Liver (tissue), 9 donors: ENCODE data around the gene FBXL22. TPM values are rescaled to one million over a fixed set of nuclear protein-coding genes. Genes with fewer than 3 reads are reported as not detected.

Experiments used
- DNase-seq: peaks from one replicate; pipeline ENCODE4 v3.0.0-alpha.2; 2017; ENCODE audit warnings: low spot score
- H3K27ac ChIP-seq, 2 donors: one replicate each; pipeline ENCODE4 v1.7.0; 2013; ENCODE audit warnings: inconsistent platforms in 2 of 2, low read length in 2 of 2, control low read depth in 1 of 2, low read depth in 1 of 2, mild to moderate bottlenecking in 1 of 2
- H3K27me3 ChIP-seq, 4 donors: one replicate each; pipeline versions ENCODE4 v1.6.1 to v1.7.0; 2013; ENCODE audit warnings: low read length in 3 of 4, inconsistent platforms in 1 of 4, mild to moderate bottlenecking in 1 of 4, moderate library complexity in 1 of 4; ENCODE audit not compliant: control insufficient read depth in 4 of 4, insufficient read depth in 4 of 4
- H3K36me3 ChIP-seq, 4 donors: one replicate each; pipeline versions ENCODE4 v1.6.1 to v1.7.0; 2013; ENCODE audit warnings: low read length in 3 of 4, mild to moderate bottlenecking in 3 of 4, low read depth in 1 of 4, moderate library complexity in 1 of 4; ENCODE audit not compliant: control insufficient read depth in 4 of 4, insufficient read depth in 3 of 4
- H3K4me1 ChIP-seq, 4 donors: one replicate each; pipeline versions ENCODE4 v1.6.1 to v1.7.0; 2013; ENCODE audit warnings: low read length in 3 of 4, mild to moderate bottlenecking in 3 of 4, moderate library complexity in 1 of 4; ENCODE audit not compliant: control insufficient read depth in 4 of 4, insufficient read depth in 4 of 4
- H3K4me3 ChIP-seq, 3 donors: one replicate each; pipeline versions ENCODE4 v1.6.1 to v1.7.0; 2013; ENCODE audit warnings: low read length in 3 of 3, control low read depth in 1 of 3, low read depth in 1 of 3, mild to moderate bottlenecking in 1 of 3
- H3K9ac ChIP-seq, 2 donors: one replicate each; pipeline ENCODE4 v1.7.0; 2013; ENCODE audit warnings: low read length in 2 of 2, mild to moderate bottlenecking in 2 of 2, moderate library complexity in 2 of 2, control low read depth in 1 of 2, low read depth in 1 of 2
- H3K9me3 ChIP-seq, 4 donors: one replicate each; pipeline versions ENCODE4 v1.6.1 to v1.7.0; 2013; ENCODE audit warnings: low read length in 3 of 4; ENCODE audit not compliant: control insufficient read depth in 4 of 4
- ATF3 ChIP-seq: IDR thresholded peaks from 2 replicates; pipeline ENCODE4 v1.6.1; 2016; ENCODE audit warnings: antibody characterized with exemption
- CTCF ChIP-seq: fragments of 150-350 bp; IDR thresholded peaks from 2 replicates; pipeline ENCODE4 v1.5.1; 2017; ENCODE audit warnings: improper control_type of control experiment, low read depth, low read length; ENCODE audit not compliant: missing input control
- EGR1 ChIP-seq, 2 donors: IDR thresholded peaks; 2 replicates each; pipeline ENCODE4 v1.6.1; 2016 to 2018; ENCODE audit warnings: antibody characterized with exemption in 2 of 2, low read depth in 2 of 2
- FOXA1 ChIP-seq: IDR thresholded peaks from 2 replicates; pipeline ENCODE4 v1.6.1; 2016; ENCODE audit warnings: antibody characterized with exemption
- FOXA2 ChIP-seq: IDR thresholded peaks from 2 replicates; pipeline ENCODE4 v1.6.1; 2016; ENCODE audit warnings: antibody characterized with exemption
- GABPA ChIP-seq, 2 donors: IDR thresholded peaks in 1 of 2; conservative IDR thresholded peaks in 1 of 2; 2 replicates each; pipeline ENCODE4 v1.6.1; 2016; ENCODE audit warnings: antibody characterized with exemption in 2 of 2, mild to moderate bottlenecking in 1 of 2, moderate library complexity in 1 of 2
- HNF4A ChIP-seq, 2 donors: conservative IDR thresholded peaks; 2 replicates each; pipeline ENCODE4 v1.6.1; 2016; ENCODE audit warnings: antibody characterized with exemption in 2 of 2, mild to moderate bottlenecking in 2 of 2
- HNF4G ChIP-seq: IDR thresholded peaks from 2 replicates; pipeline ENCODE4 v1.6.1; 2016; ENCODE audit warnings: antibody characterized with exemption
- JUND ChIP-seq, 2 donors: IDR thresholded peaks; 2 replicates each; pipeline ENCODE4 v1.6.1; 2016; ENCODE audit warnings: antibody characterized with exemption in 2 of 2
- MAX ChIP-seq: IDR thresholded peaks from 2 replicates; pipeline ENCODE4 v1.6.1; 2016; ENCODE audit warnings: antibody characterized with exemption
- NR2F2 ChIP-seq: IDR thresholded peaks from 2 replicates; pipeline ENCODE4 v1.6.1; 2016; ENCODE audit warnings: antibody characterized with exemption
- RAD21 ChIP-seq, 2 donors: IDR thresholded peaks; 2 replicates each; pipeline ENCODE4 v1.6.1; 2016; ENCODE audit warnings: antibody characterized with exemption in 2 of 2, mild to moderate bottlenecking in 2 of 2
- REST ChIP-seq: IDR thresholded peaks from 2 replicates; pipeline ENCODE4 v1.6.1; 2016; ENCODE audit warnings: antibody characterized with exemption, mild to moderate bottlenecking
- RXRA ChIP-seq, 2 donors: IDR thresholded peaks; 2 replicates each; pipeline ENCODE4 v1.6.1; 2017 to 2018; ENCODE audit warnings: antibody characterized with exemption in 2 of 2, mild to moderate bottlenecking in 1 of 2
- SP1 ChIP-seq: IDR thresholded peaks from 2 replicates; pipeline ENCODE4 v1.6.1; 2018; ENCODE audit warnings: antibody characterized with exemption, mild to moderate bottlenecking
- TAF1 ChIP-seq: conservative IDR thresholded peaks from 2 replicates; pipeline ENCODE4 v1.6.1; 2016; ENCODE audit warnings: antibody characterized with exemption, mild to moderate bottlenecking
- YY1 ChIP-seq: IDR thresholded peaks from 2 replicates; pipeline ENCODE4 v1.6.1; 2016; ENCODE audit warnings: antibody characterized with exemption, mild to moderate bottlenecking
- ZBTB33 ChIP-seq: IDR thresholded peaks from 2 replicates; pipeline ENCODE4 v1.6.1; 2016; ENCODE audit warnings: antibody characterized with exemption
- WGBS: extraction: QIAGEN DNeasy Blood & Tissue Kit; methylation state at CpG from one replicate; pipeline ENCODE4 v1.1.7; 2013; 5-methylcytosine and 5-hydroxymethylcytosine counted together
- polyA plus RNA-seq, 2 donors: library from polyadenylated mRNA; stranded (reverse) in 1 of 2; unstranded in 1 of 2; fragments of 200-250 nt in 1 of 2; fragments of >200 nt in 1 of 2; fragmentation: Nextera tagmentation in 1 of 2; extraction: Ambion mirVana in 1 of 2; gene quantifications; one replicate each; pipeline versions ENCODE4 v1.2.1 to v1.2.3, GENCODE V29; 2013 to 2015
- total RNA-seq, 2 donors: library from RNA; depleted of rRNA; stranded (reverse); fragments of >200 nt; gene quantifications; one replicate each; pipeline ENCODE4 v1.2.3, GENCODE V29; 2014
- donor health status: healthy.
- donor health status: healthy.
- donor health status: healthy.
- donor health status: healthy.
- donor health status: healthy.

Gene FBXL22
- total and polyA plus RNA-seq, 4 donors, result 0.18 to 0.29 (median 0.22) TPM

- TF ChIP-seq YY1, result no peak
- TF ChIP-seq HNF4G, result no peak
- no peak for TF ChIP-seq TAF1
- peak; percentile 96 for TF ChIP-seq FOXA1
- TF ChIP-seq CTCF, result no peak
- TF ChIP-seq EGR1 (IDR thresholded peaks at IDR 0.05; ENCODE audit: low read depth in 2 of 2), result no peak
- no peak for TF ChIP-seq GABPA (IDR thresholded peaks at IDR 0.05 in 1 of 2, conservative IDR thresholded peaks at IDR 0.05 in 1 of 2)
- no peak for TF ChIP-seq NR2F2
- no peak for TF ChIP-seq ATF3
- peak; percentile 13 to 65 for TF ChIP-seq RXRA (IDR thresholded peaks at IDR 0.05)
- TF ChIP-seq HNF4A (conservative IDR thresholded peaks at IDR 0.05), result peak; percentile 19 to 44
- no peak for TF ChIP-seq ZBTB33
- peak in 1 of 2 donors; percentile 31 for TF ChIP-seq JUND (IDR thresholded peaks at IDR 0.05)
- peak; percentile 50 for TF ChIP-seq MAX
- TF ChIP-seq RAD21 (IDR thresholded peaks at IDR 0.05), result peak; percentile 31 to 47
- TF ChIP-seq FOXA2, result peak; percentile 99
- TF ChIP-seq REST, result no peak
- no peak for TF ChIP-seq SP1
- Histone ChIP-seq H3K9ac (no peak overlapping the region), H3K36me3 (peaks cover 2 to 40% (median 32%) of the 10 kb centered on the region in 4 donors), H3K4me1 (peaks cover 0 to 11% (median 9%) of the 10 kb centered on the region in 4 donors), H3K27me3 (no peaks in the 10 kb centered on the region), H3K27ac (no peak overlapping the region), H3K4me3 (no peak overlapping the region), H3K9me3 (no peaks in the 10 kb centered on the region)
- DNase-seq, result no peak
- WGBS, result 39% methylated on average over 2 of the region's 2 CpGs
Measured at GRCh38 chr15:63587527-63587926, 9.7 kb upstream of the FBXL22 start.
